Measurements from ENCODE around the gene LY86. TPM values are rescaled to one million over a fixed set of nuclear protein-coding genes. Genes with fewer than 3 reads are reported as not detected.

LY86 gene
- total and polyA plus RNA-seq, 10 of the 15 experiments (the other 5 are each of a cell fraction or from before 2014, with no cell fraction given) = 68.2 to 457 (median 128) TPM

DNA sequence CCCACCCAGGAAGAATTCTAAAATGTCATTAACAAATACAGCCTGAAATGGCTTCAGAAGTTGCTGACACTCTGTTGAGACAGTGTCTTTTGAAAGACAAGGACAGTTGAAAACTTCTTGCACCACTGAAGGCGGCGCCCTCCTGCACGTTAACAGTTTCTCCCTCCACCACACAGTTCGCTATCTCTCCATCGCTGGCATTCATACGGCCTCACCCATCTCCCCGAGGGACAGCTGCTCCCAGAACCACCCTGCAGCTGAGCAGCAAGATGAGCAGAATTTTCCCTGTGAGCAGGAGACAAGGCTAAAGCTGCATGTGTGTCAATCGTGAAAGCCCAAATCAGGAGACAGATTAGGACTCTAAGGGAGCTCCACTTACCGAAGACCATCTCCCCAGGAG is 113.3 kb downstream of the LY86 start (continued):
- TF ChIP-seq, protein P1, sequence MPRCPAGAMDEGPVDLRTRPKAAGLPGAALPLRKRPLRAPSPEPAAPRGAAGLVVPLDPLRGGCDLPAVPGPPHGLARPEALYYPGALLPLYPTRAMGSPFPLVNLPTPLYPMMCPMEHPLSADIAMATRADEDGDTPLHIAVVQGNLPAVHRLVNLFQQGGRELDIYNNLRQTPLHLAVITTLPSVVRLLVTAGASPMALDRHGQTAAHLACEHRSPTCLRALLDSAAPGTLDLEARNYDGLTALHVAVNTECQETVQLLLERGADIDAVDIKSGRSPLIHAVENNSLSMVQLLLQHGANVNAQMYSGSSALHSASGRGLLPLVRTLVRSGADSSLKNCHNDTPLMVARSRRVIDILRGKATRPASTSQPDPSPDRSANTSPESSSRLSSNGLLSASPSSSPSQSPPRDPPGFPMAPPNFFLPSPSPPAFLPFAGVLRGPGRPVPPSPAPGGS (IDR thresholded peaks at IDR 0.05; ENCODE audit: borderline replicate concordance, insufficient read depth, low read depth, low read length, poor library complexity, severe bottlenecking) = no peak
- TF ChIP-seq IRF4 (IDR thresholded peaks at IDR 0.05; ENCODE audit: low read depth, low read length) (no peak), BCL11A (IDR thresholded peaks at IDR 0.05; ENCODE audit: low read depth, low read length) (no peak), POLR2A (IDR thresholded peaks at IDR 0.05; ENCODE audit: low read depth, low read length) (no peak; the same call in 1 of the 2 replicates)

DNA sequence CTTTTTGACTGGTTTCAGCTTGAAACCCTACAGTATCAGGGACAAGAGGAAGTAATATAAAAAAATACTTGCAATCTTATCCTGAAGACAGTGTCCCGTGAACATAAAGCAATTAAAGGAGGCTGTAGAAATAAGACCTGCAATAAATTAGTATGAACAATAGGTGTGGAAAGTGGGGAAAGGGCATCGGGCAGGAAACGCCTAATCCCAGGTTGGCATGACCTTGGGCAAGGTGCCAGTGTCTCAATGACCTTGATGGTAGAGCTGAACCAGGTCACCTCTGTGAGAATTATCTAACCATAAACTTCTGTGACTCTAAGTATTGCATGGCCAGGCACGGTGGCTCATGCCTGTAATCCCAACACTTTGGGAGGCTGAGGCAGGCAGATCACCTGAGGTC is 115.2 kb downstream of the LY86 start:
- intact Hi-C loops (cut with micrococcal nuclease; ENCODE audit: unreplicated experiment) (no loop called here), in situ Hi-C loops (cut with MboI) (no loop called here)
- Histone ChIP-seq H3K79me2 (ENCODE audit: control insufficient read depth, insufficient read depth, low read length) (no peaks in the 10 kb centered on the region), H2AFZ (ENCODE audit: control insufficient read depth, low read depth, low read length) (no peak overlapping the region), H3K9ac (ENCODE audit: control insufficient read depth, insufficient read depth, low read length) (no peak overlapping the region), H3K4me1 (ENCODE audit: control insufficient read depth, insufficient read depth, low read length) (no peaks in the 10 kb centered on the region), H3K27ac (ENCODE audit: control insufficient read depth, insufficient read depth) (no peak overlapping the region), H3K27me3 (replicated peaks in 1 of 2; ENCODE audit: control insufficient read depth in 2 of 2, insufficient read depth in 2 of 2, low read length in 1 of 2) (no peaks in the 10 kb centered on the region; a peak in 1 of 4 replicates), H3K4me3 (no peak overlapping the region), H4K20me1 (ENCODE audit: control insufficient read depth, insufficient read depth) (no peaks in the 10 kb centered on the region), H3K9me3 (replicated peaks; ENCODE audit: control insufficient read depth, insufficient read depth, low read length) (no peaks in the 10 kb centered on the region), H3K36me3 (ENCODE audit: control insufficient read depth in 2 of 2, insufficient read depth in 2 of 2, low read length in 1 of 2) (no peaks in the 10 kb centered on the region), H3K4me2 (ENCODE audit: control insufficient read depth, insufficient read depth) (no peak overlapping the region)
- ChIA-PET SMC1A (ENCODE audit: uncharacterized antibody, unreplicated experiment) (interaction anchor here (0.7 to 3.1 kb wide), 2 partner anchors 8 to 10 kb away, joined by 4 to 10 read pairs; no protein-coding TSS in a partner anchor), POLR2A (no interaction called here), RAD21 (ENCODE audit: unreplicated experiment) (interaction anchor here (0.5 to 1.7 kb wide), 4 partner anchors 17 to 914 kb away, joined by 3 to 4 read pairs (median 3); no protein-coding TSS in a partner anchor), CTCF (interaction anchor here (0.7 to 2.1 kb wide), 2 partner anchors 9 to 55 kb away, joined by 3 to 5 read pairs; no protein-coding TSS in a partner anchor)
- TF ChIP-seq MTA3 (IDR thresholded peaks at IDR 0.05; ENCODE audit: borderline replicate concordance, low read length) (no peak), SMC3 (IDR thresholded peaks at IDR 0.05; ENCODE audit: borderline replicate concordance, low read length) (no peak), BCL11A (IDR thresholded peaks at IDR 0.05; ENCODE audit: low read depth, low read length) (no peak)
- TF ChIP-seq, protein P2, sequence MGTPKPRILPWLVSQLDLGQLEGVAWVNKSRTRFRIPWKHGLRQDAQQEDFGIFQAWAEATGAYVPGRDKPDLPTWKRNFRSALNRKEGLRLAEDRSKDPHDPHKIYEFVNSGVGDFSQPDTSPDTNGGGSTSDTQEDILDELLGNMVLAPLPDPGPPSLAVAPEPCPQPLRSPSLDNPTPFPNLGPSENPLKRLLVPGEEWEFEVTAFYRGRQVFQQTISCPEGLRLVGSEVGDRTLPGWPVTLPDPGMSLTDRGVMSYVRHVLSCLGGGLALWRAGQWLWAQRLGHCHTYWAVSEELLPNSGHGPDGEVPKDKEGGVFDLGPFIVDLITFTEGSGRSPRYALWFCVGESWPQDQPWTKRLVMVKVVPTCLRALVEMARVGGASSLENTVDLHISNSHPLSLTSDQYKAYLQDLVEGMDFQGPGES (IDR thresholded peaks at IDR 0.05) = no peak
- BruUV-seq (replicated peaks) = no TSS peak
- 60% methylated on average over 4 of the region's 4 CpGs for WGBS (ENCODE audit: insufficient coverage, insufficient replicate concordance, low lambda C conversion rate, missing lambda C conversion rate)
- DNase-seq (ENCODE audit: low read depth, low spot score) (no peak), ATAC-seq (no peak), FAIRE-seq (no peak)

Data from GM12878 (cell line).